ENCODE results near the gene GNG13.
"Not testable (repeated sequence)": the region's sequence is repeated elsewhere in the genome, so short reads cannot be mapped to it uniquely, and the experiment has no call there.

GNG13 gene

DNA sequence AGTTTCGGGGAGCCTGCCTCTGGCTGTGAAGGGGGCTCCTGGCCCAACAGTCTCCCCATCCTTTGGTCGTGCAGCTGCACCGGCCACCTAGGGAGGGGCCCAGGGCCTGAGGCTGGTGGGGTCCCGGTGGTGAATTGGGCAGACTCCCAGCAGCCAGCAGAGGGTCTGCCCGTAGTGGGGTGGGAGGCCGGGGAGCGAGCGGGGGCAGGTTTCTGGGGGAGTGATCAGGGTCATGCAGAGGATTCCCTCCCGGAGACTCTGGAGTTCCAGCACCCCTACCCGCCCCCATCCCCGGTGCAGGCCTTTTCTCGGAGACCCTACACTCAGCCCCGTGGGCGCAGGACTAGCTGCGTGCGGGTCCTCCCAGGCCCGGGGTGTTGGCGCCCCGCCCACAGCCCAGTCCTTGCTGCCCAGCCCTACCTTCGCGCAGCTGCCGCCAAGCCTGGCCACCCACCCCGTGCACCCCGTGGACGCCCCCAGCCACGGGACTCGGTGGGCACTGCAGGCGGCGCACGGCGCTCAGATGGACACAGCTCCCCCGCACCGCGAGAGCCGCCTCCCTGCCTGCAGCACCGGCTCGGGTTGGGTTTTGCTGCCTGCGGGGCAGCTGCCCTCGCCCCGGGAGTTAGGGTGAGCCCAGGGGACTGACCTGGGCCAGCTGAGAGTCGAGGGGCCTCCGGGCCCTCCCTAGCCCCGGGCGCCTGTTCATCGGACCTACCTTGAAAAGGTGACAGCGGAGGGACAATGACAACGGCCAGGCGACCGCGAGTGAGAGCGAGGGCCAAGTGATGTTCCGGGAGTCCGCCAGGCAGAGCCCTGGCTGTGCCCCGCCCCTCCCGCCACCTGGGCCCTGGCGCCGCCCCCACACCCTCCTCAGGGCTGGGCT lies at the start of gene GNG13:
TSS of gene GNG13 (minus strand) at position 787 of the 886 bp plus-strand sequence. CDS start 1,657 bp downstream, outside the sequence.
- no peak for DNase-seq

GRCh38 chr16:848510-849253 lies 48.1 kb upstream of the GNG13 start:
- DNase-seq = no peak

GRCh38 chr16:847681-848445 lies 47.3 kb upstream of the GNG13 start:
- no peak for DNase-seq

DNA sequence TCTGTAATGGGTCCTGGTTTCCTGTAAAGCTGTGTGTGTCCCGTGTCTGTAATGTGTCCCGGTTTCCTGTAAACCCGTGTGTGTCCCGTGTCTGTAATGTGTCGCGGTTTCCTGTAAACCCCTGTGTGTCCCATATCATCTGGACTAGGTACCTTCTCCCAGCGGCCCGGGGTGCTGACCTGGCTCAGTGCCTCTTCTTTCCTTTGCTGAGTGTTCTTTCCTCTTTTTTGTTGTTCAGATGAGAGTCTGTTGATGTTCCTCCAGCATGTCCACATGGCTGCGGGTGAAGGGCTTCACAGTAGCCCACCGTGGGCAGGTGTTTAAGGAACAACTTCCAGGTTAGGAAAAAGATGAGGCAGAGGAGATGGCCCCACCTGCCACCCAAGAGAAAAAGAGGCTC lies 46.6 kb upstream of the GNG13 start:
- no peak for DNase-seq

- DNase-seq = no peak
Observed at GRCh38 chr16:845351-845745, 44.8 kb upstream of the GNG13 start.

- DNase-seq = no peak
Observed at GRCh38 chr16:844638-845350, 44.3 kb upstream of the GNG13 start.

- no peak for DNase-seq
Observed at GRCh38 chr16:843771-844170, 43.2 kb upstream of the GNG13 start.

DNA sequence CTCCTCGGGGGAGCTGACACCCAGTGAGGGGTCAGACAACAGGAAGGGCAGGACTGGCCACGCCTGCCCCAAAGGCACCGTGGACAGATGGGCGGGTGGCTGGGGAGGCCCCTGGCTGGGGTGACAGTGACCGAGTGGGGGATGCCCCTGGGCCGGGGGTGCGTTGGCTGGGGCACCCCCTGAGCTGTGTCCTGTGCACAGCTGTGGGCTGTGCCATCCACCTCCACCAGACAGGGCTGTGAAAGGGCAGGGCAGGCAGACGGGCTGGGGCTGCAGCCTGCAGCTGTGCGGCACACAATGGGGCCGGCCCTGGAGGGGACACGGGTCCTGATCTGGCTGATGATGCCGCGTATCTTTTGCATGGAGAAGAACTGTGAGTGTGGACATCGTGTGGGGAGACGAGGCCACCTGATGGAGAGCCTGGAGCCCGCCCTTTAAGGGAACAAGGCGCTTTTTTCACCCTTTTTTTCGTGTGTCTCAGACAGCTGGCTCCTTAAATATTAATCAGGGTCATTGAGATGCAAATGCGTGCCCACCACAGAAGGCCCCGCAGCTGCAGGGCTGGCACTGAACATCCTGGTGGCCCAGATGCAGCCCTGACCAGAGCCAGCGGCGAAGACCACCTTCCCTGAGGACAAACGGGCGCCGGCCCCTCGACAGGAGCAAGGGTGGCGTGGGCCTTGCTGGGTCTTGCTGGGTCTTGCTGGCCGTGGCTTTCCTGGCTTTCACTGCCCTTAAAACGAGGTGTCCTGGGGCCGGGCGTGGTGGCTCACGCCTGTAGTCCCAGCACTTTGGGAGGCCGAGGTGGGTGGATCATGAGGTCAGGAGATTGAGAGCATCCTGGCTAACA lies 42.4 kb upstream of the GNG13 start:
- no peak for DNase-seq

DNA sequence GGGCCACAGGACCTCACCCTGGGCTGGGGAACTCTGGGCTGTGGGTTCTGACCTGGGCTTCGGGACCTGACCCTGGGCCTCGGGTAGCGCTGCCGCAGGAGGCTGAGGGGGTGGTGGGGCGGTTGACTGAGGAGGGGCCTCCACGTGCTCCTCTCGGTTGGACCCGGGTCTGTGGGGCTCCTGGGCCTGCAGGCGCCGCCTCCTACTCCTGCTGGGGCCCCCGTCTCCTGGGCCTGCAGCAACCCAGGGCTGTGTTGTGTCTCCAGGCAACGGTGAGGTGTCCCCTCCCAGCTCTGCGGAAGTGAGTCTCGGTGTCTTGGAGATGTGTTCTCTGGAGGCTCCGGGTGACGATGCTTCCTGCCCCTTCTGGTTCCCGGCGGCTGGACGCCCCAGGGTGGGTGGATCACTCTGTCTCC lies 41.5 kb upstream of the GNG13 start:
- DNase-seq = no peak

DNA sequence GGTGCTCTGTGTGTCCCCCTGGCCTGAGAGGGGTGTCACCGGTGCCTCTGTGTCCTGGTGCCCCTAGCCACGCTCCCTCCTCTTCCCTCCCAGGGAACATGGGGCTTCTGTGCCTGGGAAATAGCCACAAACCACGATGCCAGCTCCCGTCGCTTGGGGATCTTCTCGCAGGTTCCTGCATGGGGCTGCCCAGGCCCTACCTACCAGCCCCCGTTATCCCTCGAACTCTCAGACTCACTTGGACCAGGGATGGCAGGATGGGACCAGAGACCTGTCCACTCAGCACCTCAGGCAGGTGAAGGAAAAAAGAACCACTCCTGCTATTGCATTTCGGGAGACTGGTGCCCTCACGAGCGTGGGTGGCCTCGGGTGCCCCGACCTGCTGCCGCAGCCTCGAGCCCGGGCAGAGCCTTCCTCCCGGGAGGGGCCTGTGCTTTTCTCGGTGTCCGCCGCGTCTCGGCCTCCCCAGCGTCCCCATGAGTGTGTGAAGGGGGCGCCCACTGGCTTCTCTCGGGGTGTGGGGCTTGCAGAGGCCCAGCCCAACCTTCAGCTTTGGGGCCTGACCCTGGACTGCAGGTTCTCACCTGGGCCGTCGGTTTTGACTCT lies 41.0 kb upstream of the GNG13 start:
- DNase-seq = no peak

- DNase-seq = no peak
Observed at GRCh38 chr16:840561-841454, 40.3 kb upstream of the GNG13 start.

- DNase-seq = no peak
Observed at GRCh38 chr16:839643-840408, 39.3 kb upstream of the GNG13 start.

GRCh38 chr16:838741-839140 lies 38.2 kb upstream of the GNG13 start:
- no peak for DNase-seq

DNA sequence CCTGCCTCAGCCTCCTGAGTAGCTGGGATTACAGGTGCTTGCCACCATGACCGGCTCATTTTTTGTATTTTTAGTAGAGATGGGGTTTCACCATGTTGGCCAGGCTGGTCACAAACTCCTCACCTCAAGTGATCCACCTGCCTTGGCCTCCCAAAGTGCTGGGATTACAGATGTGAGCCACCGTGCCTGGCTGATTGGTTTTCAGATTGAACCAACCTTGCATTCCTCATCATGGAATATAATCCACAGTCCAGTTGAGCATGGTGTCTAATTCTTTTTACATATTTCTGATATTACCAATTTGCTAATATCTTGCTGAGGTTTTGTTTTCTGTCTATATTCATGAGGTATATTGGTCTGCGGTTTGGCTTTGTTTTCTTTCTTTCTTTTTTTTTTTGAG lies 36.3 kb upstream of the GNG13 start:
- not testable (repeated sequence) for DNase-seq

- DNase-seq = no peak
Observed at GRCh38 chr16:836221-836620, 35.7 kb upstream of the GNG13 start.

DNA sequence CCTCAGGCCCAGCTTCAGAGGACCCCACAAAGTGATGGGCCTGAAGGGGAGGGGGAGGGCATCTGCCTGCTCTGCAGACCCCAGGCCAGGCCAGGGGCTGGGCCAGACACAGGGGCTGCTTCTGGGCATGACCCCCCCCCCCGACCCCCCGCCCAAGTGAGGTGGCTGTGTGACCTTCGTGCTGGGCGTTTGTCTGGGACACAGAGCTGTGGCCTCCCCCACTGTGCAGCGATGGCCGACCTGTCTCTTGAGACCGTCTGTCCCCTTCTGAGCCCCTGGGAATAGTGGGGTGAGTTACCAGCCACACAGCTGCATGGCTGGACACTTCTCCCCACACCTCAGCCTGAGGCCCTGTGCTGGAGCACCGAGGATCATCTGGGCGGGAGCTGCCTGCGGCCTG lies 34.8 kb upstream of the GNG13 start:
- DNase-seq = no peak

DNA sequence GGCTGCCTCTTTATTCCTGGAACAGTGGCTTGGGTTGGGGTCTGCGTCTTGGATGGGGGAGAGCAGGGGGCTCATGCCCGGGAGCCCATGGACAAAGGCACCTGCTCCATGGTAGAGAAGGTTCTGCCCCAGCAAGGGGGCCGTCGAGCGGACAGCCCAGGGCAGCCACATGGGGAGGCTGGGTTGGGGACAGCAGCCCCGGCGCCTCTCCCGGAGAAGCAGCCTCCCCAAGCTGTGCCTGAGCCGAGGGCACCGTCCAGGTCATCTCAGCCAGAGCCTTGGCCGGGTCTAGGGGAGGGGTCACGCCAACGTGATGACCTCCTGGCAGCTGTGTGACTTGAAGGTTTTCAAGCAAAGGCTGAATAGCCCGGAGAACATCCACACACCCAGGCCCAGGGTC lies 32.9 kb upstream of the GNG13 start:
- no peak for DNase-seq

DNA sequence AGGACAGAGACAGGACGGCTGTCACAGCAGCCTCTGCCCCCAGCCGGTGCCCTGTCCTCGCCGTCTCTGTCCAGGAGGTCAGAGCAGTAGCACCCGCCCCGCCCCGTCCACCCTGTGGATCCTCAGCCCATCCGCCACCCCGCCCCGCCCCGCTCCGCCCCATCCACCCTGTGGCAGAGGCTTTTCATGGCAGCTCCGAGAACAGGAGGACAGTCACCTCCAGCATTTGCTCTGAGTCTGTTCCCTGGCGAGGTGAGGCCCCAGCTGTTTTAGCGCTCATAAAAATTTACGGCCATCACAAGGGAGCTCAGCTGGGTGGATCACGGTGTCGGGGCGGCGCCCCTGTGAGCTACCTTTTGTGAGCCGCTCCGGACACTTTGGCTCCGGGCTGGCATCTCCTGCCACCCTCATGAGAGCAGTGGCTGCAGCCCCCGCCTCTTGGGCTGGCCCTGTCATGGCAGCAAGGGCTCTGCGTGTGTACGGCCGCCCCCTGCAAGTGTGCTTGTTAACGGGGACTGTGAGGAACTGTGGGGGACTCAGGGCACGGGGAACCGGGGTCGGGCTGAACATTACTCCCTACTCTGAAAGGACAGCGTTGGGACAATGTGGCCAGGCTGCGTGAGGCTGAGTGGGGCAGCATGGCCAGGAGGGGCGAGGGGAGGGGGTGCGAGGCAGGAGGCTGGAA lies 32.3 kb upstream of the GNG13 start:
- no peak for DNase-seq

Measured in NCI-H774 (cell line).